Left ventricle myocardium inferior (tissue), 1 donor: ENCODE results near the gene NUCKS1. TPM values are rescaled to one million over a fixed set of nuclear protein-coding genes. Genes with fewer than 3 reads are reported as not detected.

Experiments
- DNase-seq: peaks from one replicate; pipeline ENCODE4 v3.0.0-alpha.2; 2020
- H3K27ac ChIP-seq: fragments of 200-600 bp; replicated peaks from 2 replicates; pipeline ENCODE4 v1.8.0; 2021
- H3K27me3 ChIP-seq: fragments of 200-600 bp; 2 replicates; pipeline ENCODE4 v1.8.0; 2021; ENCODE audit warnings: low read depth
- H3K36me3 ChIP-seq: fragments of 200-600 bp; 2 replicates; pipeline ENCODE4 v1.8.0; 2021
- H3K4me1 ChIP-seq: fragments of 200-600 bp; 2 replicates; pipeline ENCODE4 v1.8.0; 2021
- H3K4me3 ChIP-seq: fragments of 200-600 bp; 2 replicates; pipeline ENCODE4 v1.8.0; 2021; ENCODE audit warnings: mild to moderate bottlenecking, moderate library complexity
- H3K9me3 ChIP-seq: fragments of 200-600 bp; replicated peaks from 2 replicates; pipeline ENCODE4 v1.8.0; 2021
- CTCF ChIP-seq: fragments of 200-600 bp; IDR thresholded peaks from 2 replicates; pipeline ENCODE4 v1.8.0; 2021; ENCODE audit warnings: antibody characterized with exemption, mild to moderate bottlenecking, borderline replicate concordance
- intact Hi-C: fragments of 100-400 bp; cut with micrococcal nuclease; formaldehyde crosslinking; loops from one replicate; pipeline ENCODE4 v1.11.0; 2022
- total RNA-seq: library from RNA; stranded (reverse); fragmentation: NEBNext Ultra II Directional; extraction: Animal tissue kit (Norgen Biotek cat#: 25700); gene quantifications from one replicate; pipeline ENCODE4 v1.2.1, GENCODE V29; 2021
- donor health status: DM: no; HTN: yes; CAD: no; lungs with severe emphysema.

The NUCKS1 gene
- total RNA-seq, 1 donor from 2014 or later = 217 TPM

DNA sequence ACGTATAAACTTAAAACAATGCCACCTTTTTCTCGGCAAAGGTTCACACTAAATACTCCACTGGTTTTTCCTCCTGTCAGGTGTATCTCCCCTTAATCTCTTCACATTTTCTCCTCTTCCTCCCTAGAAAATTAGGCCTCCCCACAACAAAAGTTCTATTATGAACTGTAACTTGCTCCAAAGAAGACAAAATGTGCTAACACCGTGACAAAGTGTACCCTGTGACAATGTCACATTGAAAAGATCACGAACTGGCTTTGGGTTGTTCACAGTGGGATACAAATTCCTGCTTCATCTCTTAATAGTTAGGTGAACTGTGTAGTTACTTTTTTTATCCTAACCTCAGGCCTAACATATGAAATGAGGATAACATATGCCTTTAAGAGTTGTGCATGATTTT, 6.0 kb downstream of the NUCKS1 start:
- intact Hi-C loops = no loop called here
- Histone ChIP-seq H3K4me1 (peaks cover 84% of the 10 kb centered on the region), H3K9me3 (no peaks in the 10 kb centered on the region), H3K4me3 (no peak overlapping the region), H3K27me3 (no peaks in the 10 kb centered on the region), H3K27ac (peak overlapping the region; percentile 59), H3K36me3 (peaks cover 5% of the 10 kb centered on the region)
- TF ChIP-seq CTCF = no peak
- no peak for DNase-seq

GRCh38 chr1:205741681-205742080, 8.3 kb downstream of the NUCKS1 start:
- Histone ChIP-seq H3K27me3 (no peaks in the 10 kb centered on the region), H3K36me3 (peaks cover 5% of the 10 kb centered on the region), H3K9me3 (no peaks in the 10 kb centered on the region), H3K27ac (peak overlapping the region; percentile 22), H3K4me1 (peaks cover 88% of the 10 kb centered on the region), H3K4me3 (no peak overlapping the region)
- no peak for TF ChIP-seq CTCF
- DNase-seq = no peak
- intact Hi-C loops = no loop called here

DNA sequence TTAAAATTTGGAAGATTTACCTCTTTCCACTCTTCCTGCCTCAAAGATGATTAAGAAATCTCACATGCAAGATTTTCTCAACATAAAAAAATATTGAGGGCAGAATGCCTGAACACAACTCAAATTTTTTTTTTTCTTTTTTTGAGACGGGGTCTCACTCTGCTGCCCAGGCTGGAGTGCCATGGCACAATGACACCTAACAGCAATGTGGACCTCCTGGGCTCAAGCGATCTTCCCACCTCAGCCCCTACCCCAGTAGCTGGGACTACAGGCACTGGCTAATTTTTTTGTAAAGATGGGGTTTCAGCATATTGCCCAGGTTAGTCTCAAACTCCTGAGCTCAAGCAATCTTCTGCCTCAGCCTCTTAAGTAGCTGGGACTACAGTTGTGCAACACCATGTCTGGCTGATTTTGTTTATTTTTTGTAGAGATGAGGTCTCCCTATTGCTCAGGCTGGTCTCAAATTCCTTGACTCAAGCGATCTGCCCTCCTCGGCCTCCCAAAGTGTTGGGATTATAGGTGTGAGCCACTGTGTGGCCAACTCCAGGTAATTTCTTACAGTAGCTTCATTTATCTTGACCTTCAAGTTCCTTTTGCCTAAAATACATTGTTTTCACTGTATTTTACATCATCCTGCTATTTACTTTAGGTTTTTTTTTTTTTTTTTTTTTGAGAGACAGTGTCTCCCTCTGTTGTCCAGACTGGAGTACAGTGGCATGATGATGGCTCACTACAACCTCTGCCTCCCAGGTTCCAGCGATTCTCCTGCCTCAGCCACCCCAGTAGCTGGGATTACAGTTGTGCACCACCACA, 10.4 kb downstream of the NUCKS1 start:
- intact Hi-C loops = no loop called here
- no peak overlapping the region for H3K27ac ChIP-seq
- DNase-seq = no peak
- H3K9me3 ChIP-seq = no peaks in the 10 kb centered on the region
- H3K4me1 ChIP-seq = peaks cover 72% of the 10 kb centered on the region
- H3K27me3 ChIP-seq = no peaks in the 10 kb centered on the region
- H3K36me3 ChIP-seq = peaks cover 9% of the 10 kb centered on the region
- TF ChIP-seq CTCF = no peak
- no peak overlapping the region for H3K4me3 ChIP-seq

DNA sequence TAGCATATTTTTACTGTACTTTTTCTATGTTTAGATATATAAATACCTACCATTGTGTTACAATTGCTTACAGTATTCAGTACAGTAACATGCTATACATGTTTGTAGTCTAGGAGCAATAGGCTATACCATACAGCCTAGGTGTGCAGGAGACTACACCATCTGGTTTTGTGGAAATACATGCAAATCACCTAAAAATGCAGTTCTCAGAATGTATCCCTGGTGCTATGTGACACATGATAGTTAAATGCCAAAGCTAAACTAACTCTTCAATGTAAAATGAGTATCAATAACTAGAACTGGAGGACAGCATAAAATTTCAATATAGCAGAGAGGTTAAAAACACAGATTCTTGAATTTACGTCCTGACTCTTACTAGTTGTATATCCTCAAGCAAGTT, 14.8 kb downstream of the NUCKS1 start:
- Histone ChIP-seq H3K27ac (no peak overlapping the region), H3K27me3 (no peaks in the 10 kb centered on the region), H3K4me1 (peaks cover 71% of the 10 kb centered on the region), H3K36me3 (peaks cover 4% of the 10 kb centered on the region), H3K4me3 (no peak overlapping the region), H3K9me3 (no peaks in the 10 kb centered on the region)
- intact Hi-C loops = no loop called here
- DNase-seq = no peak
- TF ChIP-seq CTCF = no peak

GRCh38 chr1:205733438-205734175, 16.4 kb downstream of the NUCKS1 start:
- H3K4me1 ChIP-seq = peaks cover 73% of the 10 kb centered on the region
- no peaks in the 10 kb centered on the region for H3K27me3 ChIP-seq
- no peak overlapping the region for H3K4me3 ChIP-seq
- DNase-seq = no peak
- TF ChIP-seq CTCF = no peak
- H3K27ac ChIP-seq = no peak overlapping the region
- peaks cover 16% of the 10 kb centered on the region for H3K36me3 ChIP-seq
- no peaks in the 10 kb centered on the region for H3K9me3 ChIP-seq
- intact Hi-C loops = no loop called here
